GM12865 (cell line): ENCODE results near the gene ATAT1.
A peak's percentile ranks its signal among the peaks of the same experiment; 100 is the strongest.
"Not testable (repeated sequence)": the region's sequence is repeated elsewhere in the genome, so short reads cannot be mapped to it uniquely, and the experiment has no call there.

Experiments
- DNase-seq: peaks from one replicate; pipeline ENCODE4 v3.0.0; 2010; ENCODE audit warnings: low read depth
- H3K4me3 ChIP-seq: 2 replicates; pipeline ENCODE4 v1.5.1; 2011; ENCODE audit warnings: mild to moderate bottlenecking, low read depth, low read length, control low read depth
- TF ChIP-seq, protein P1 (sequence below): IDR thresholded peaks from 2 replicates; pipeline ENCODE4 v1.5.1; 2011; ENCODE audit warnings: low read length, control low read depth, low read depth, inconsistent platforms; ENCODE audit not compliant: insufficient read depth; ENCODE audit errors: missing control alignments

ATAT1 gene

DNA sequence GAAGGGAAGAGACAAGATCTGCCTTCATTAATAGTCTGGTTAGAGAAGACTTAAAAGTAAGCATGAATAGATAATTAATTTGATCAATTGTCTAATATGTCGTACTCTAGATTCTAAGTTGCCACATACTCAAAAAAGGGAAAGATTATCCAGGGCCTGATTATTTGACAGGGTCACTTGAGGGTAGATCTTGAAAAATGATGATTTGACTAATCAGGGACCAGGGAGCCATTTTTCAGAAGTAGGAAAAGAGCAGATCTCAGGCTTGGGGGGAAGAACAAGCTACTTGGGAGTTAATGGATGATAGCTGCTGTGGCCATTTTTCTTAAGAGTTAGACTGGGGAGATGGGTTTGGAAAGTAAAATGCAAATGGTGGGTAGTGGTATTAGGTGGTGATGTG, 34.4 kb upstream of the ATAT1 start:
- no peak for DNase-seq
- TF ChIP-seq, protein P1, sequence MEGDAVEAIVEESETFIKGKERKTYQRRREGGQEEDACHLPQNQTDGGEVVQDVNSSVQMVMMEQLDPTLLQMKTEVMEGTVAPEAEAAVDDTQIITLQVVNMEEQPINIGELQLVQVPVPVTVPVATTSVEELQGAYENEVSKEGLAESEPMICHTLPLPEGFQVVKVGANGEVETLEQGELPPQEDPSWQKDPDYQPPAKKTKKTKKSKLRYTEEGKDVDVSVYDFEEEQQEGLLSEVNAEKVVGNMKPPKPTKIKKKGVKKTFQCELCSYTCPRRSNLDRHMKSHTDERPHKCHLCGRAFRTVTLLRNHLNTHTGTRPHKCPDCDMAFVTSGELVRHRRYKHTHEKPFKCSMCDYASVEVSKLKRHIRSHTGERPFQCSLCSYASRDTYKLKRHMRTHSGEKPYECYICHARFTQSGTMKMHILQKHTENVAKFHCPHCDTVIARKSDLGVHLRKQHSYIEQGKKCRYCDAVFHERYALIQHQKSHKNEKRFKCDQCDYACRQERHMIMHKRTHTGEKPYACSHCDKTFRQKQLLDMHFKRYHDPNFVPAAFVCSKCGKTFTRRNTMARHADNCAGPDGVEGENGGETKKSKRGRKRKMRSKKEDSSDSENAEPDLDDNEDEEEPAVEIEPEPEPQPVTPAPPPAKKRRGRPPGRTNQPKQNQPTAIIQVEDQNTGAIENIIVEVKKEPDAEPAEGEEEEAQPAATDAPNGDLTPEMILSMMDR, result no peak
- no peak overlapping the region for H3K4me3 ChIP-seq

DNA sequence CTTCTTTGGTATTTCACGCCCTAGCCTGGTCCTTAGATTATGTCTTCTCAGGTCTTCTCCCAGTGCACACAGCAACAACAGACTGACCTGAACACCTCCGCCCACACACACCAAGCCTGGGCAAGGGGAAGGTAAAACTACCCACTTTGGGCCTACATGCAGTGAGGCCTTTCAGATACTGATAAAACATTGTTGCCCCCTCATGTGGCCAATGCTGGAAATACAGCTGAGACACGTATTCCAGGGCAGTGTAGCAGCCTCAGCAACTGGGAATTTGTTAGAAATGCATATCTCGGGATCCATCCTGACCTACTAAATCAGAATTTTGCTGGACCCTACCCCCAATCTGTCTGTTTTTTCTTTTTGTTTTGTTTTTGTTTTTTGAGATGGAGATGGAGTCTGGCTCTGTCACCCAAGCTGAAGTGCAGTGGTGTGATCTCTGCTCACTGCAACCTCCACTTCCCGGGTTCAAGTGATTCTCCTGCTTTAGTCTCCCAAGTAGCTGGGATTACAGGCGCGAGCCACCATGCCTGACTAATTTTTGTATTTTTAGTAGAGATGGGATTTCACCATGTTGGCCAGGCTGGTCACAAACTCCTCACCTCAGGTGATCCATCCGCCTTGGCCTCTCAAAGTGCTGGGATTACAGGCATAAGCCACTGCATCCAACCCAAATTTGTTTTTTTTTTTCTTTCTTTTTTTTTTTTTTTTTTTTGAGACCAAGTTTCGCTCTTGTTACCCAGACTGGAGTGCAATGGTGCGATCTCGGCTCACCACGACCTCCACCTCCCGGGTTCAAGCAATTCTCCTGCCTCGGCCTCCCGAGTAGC, 29.1 kb upstream of the ATAT1 start:
- peak; percentile 80 for DNase-seq
- TF ChIP-seq, protein P1, result peak; percentile 82
- not testable (repeated sequence) for H3K4me3 ChIP-seq

DNA sequence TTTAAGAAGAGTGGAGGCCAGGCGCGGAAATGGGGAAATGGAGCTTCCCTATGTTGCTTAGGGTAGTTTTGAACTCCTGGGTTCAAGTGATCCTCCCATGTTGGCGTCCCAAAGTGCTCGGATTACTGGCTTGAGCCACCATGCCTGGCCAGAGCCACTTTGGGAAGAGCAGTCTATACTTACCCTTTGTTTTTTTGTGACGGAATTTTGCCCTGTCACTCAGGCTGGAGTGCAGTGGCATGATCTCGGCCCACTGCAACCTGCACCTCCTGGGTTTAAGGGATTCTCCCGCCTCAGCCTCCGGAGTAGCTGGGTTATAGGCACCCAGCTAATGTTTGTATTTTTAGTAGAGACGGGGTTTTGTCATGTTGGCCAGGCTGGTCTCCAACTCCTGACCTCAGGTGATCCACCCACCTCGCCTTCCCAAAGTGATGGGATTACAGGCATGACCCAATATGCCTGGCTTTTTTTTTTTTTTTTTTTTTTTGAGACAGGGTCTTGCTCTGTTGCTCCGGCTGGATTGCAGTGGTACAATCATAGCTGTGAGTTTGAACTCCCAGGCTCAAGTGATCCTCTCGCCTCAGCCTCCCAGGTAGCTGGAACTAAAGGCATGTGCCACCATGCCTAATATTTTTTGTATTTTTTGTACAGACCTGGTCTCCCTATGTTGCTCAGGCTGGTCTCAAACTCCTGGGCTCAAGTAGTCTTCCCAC, 27.6 kb upstream of the ATAT1 start:
- no peak overlapping the region for H3K4me3 ChIP-seq
- DNase-seq, result no peak
- TF ChIP-seq, protein P1, result no peak

DNA sequence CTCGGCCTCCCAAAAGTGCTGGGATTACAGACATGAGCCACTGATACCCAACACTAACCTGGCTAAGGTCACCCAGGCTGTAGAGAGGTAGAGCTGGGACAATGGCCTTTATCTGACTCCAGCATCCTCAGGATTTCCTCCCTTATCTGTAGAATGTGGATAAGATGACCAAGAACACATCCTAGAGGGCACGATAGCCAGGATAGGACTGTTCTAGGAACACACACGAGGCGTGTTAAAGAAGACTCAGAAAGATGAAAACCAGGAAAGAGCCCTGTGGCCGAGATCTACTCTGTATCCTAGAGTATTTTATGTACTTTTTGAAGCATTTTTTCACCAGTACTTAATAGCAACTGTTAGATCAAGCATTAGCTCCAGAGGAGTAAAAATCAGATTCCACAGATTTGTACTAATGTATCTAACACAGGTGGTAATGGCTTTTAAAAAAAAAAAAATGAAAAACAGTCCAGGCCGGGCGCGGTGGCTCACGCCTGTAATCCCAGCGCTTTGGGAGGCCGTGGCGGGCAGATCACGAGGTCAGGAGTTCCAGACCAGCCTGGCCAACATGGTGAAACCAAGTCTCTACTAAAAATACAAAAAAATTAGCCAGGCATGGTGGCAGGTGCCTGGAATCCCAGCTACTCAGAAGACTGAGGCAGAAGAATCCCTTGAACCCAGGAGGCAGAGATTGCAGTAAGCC, 26.9 kb upstream of the ATAT1 start:
- TF ChIP-seq, protein P1, result no peak
- no peak for DNase-seq

DNA sequence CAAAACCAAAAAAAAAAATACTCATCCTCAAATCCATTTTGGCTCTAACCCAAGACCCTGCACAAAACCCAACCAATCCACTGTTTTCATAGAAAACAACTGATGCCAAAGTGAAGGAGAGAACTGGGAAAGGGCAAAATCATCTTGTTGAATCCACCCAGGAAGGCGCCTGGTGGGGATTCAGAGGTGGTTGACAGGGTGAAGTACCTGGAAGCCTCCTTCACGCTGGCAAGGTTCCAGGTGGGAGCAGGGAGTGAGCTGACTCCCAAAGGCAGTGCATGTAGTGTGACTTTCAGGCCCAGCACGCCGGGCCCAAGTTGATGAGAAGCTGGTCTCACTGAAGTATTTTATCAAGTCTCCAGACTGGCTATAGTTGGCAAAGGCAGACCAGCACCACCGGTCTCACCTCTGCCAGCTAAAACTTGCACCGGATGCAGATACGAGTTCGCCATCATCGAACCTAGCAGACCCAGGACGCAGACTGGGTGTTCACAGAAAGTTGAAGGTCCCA, 26.2 kb upstream of the ATAT1 start:
- TF ChIP-seq, protein P1, result no peak
- no peak for DNase-seq
- no peak overlapping the region for H3K4me3 ChIP-seq

More for the DNA sequence above, 26.9 kb upstream of the ATAT1 start:
- H3K4me3 ChIP-seq, result no peak overlapping the region

DNA sequence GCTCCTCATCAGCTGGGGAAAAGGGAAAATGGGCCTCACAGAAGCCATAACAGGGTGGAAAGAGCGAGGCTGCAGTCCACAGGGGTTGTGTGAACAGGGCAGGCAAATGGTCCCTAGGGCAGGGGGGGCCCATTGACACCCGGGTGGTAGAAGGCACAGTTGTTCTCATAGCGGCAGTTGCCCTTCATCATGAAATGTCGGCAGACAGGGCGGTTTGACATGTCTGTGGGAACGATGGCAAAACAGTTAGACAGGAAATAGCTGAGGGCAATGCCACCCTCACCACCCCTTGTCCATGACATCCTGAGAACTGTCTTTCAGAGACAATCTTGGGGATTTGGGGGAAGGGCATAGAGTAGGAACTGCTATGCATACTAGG, 25.2 kb upstream of the ATAT1 start:
- DNase-seq, result no peak
- H3K4me3 ChIP-seq, result no peak overlapping the region
- TF ChIP-seq, protein P1, result no peak
